ENCODE measurements around the gene AIMP1. TPM values are rescaled to one million over a fixed set of nuclear protein-coding genes. Genes with fewer than 3 reads are reported as not detected.
"Not testable (repeated sequence)": the region's sequence is repeated elsewhere in the genome, so short reads cannot be mapped to it uniquely, and the experiment has no call there.

AIMP1 gene
- total RNA-seq, 1 donor from 2014 or later: 46.8 TPM

DNA sequence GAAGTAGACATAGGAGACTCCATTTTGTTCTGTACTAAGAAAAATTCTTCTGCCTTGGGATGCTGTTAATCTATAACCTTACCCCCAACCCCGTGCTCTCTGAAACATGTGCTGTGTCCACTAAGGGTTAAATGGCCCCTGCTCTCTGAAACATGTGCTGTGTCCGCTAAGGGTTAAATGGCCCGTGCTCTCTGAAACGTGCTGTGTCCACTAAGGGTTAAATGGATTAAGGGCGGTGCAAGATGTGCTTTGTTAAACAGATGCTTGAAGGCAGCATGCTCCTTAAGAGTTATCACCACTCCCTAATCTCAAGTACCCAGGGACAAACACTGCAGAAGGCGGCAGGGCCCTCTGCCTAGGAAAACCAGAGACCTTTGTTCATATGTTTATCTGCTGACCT, 5.5 kb downstream of the AIMP1 start:
- H3K4me3 ChIP-seq (ENCODE audit: insufficient read depth, low read depth, low read length); H3K9ac ChIP-seq (ENCODE audit: low read length); FAIRE-seq; H3K36me3 Mint-ChIP-seq (ENCODE audit: low read depth, unreplicated experiment); H2AFZ ChIP-seq (ENCODE audit: low read depth, low read length); H3K4me2 ChIP-seq (ENCODE audit: low read length); H3K27ac Mint-ChIP-seq (ENCODE audit: unreplicated experiment); H3K9me3 Mint-ChIP-seq (ENCODE audit: unreplicated experiment); DNase-seq (ENCODE audit: low read depth); H3K27me3 ChIP-seq (ENCODE audit: insufficient read depth, low read length); H3K9me3 ChIP-seq (ENCODE audit: insufficient read depth, low read depth, low read length); H4K20me1 ChIP-seq (ENCODE audit: insufficient read depth, low read length); H3K27me3 Mint-ChIP-seq (ENCODE audit: low read depth, unreplicated experiment); H3K4me1 Mint-ChIP-seq (ENCODE audit: low read depth, unreplicated experiment); H3K4me3 Mint-ChIP-seq (ENCODE audit: unreplicated experiment); H3K36me3 ChIP-seq (ENCODE audit: insufficient read depth, low read length); H3K27ac ChIP-seq (ENCODE audit: low read depth, low read length): not testable (repeated sequence)
- Histone ChIP-seq H3K4me1 (ENCODE audit: insufficient read depth, low read length) (peaks cover 10% of the 10 kb centered on the region), H3K79me2 (ENCODE audit: insufficient read depth, low read length) (peaks cover 68% of the 10 kb centered on the region)

DNA sequence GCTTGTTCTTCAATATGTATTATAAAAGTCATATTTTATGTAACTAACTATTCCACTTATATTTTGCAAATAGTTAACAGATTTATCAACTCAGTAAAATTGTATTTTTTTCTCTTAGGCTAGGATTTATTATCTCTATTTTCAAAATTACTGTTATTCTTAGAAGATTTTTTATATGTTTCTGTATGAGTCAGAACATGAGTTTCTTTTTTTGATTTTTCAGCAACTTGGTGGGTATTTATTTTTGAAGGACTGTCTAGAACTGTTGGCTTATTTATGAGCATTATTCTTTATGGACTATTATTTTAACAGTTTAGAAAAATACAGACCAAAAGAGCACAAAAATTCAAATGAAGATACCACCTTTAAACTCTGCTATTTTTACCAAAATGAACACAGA, 6.8 kb downstream of the AIMP1 start:
- FAIRE-seq (no peak), DNase-seq (ENCODE audit: low read depth) (no peak)
- H4K20me1 ChIP-seq (ENCODE audit: insufficient read depth, low read length): peaks cover 5% of the 10 kb centered on the region
- TF ChIP-seq, protein P1, sequence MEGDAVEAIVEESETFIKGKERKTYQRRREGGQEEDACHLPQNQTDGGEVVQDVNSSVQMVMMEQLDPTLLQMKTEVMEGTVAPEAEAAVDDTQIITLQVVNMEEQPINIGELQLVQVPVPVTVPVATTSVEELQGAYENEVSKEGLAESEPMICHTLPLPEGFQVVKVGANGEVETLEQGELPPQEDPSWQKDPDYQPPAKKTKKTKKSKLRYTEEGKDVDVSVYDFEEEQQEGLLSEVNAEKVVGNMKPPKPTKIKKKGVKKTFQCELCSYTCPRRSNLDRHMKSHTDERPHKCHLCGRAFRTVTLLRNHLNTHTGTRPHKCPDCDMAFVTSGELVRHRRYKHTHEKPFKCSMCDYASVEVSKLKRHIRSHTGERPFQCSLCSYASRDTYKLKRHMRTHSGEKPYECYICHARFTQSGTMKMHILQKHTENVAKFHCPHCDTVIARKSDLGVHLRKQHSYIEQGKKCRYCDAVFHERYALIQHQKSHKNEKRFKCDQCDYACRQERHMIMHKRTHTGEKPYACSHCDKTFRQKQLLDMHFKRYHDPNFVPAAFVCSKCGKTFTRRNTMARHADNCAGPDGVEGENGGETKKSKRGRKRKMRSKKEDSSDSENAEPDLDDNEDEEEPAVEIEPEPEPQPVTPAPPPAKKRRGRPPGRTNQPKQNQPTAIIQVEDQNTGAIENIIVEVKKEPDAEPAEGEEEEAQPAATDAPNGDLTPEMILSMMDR (IDR thresholded peaks at IDR 0.05; ENCODE audit: insufficient read depth, low read depth, low read length): no peak
- no peak for TF ChIP-seq EZH2 (IDR thresholded peaks at IDR 0.05; ENCODE audit: insufficient read depth, low read length)
- peaks cover 2% of the 10 kb centered on the region for H3K36me3 Mint-ChIP-seq (ENCODE audit: low read depth, unreplicated experiment)
- H3K4me1 ChIP-seq (ENCODE audit: insufficient read depth, low read length): no peaks in the 10 kb centered on the region
- H3K36me3 ChIP-seq (ENCODE audit: insufficient read depth, low read length): peaks cover 16% of the 10 kb centered on the region
- H3K4me1 Mint-ChIP-seq (ENCODE audit: low read depth, unreplicated experiment): peaks cover 7% of the 10 kb centered on the region
- no peaks in the 10 kb centered on the region for H3K27me3 Mint-ChIP-seq (ENCODE audit: low read depth, unreplicated experiment)
- no peak overlapping the region for H3K4me3 ChIP-seq (ENCODE audit: insufficient read depth, low read depth, low read length)
- no peaks in the 10 kb centered on the region for H3K9me3 ChIP-seq (ENCODE audit: insufficient read depth, low read depth, low read length)
- no peaks in the 10 kb centered on the region for H3K9me3 Mint-ChIP-seq (ENCODE audit: unreplicated experiment)
- no peak overlapping the region for H3K4me3 Mint-ChIP-seq (ENCODE audit: unreplicated experiment)
- no peaks in the 10 kb centered on the region for H3K27me3 ChIP-seq (ENCODE audit: insufficient read depth, low read length)
- no peak overlapping the region for H3K27ac Mint-ChIP-seq (ENCODE audit: unreplicated experiment)
- H3K9ac ChIP-seq (ENCODE audit: low read length): no peak overlapping the region
- no peak overlapping the region for H2AFZ ChIP-seq (ENCODE audit: low read depth, low read length)
- no peak overlapping the region for H3K4me2 ChIP-seq (ENCODE audit: low read length)
- peaks cover 54% of the 10 kb centered on the region for H3K79me2 ChIP-seq (ENCODE audit: insufficient read depth, low read length)
- no peak overlapping the region for H3K27ac ChIP-seq (ENCODE audit: low read depth, low read length)

DNA sequence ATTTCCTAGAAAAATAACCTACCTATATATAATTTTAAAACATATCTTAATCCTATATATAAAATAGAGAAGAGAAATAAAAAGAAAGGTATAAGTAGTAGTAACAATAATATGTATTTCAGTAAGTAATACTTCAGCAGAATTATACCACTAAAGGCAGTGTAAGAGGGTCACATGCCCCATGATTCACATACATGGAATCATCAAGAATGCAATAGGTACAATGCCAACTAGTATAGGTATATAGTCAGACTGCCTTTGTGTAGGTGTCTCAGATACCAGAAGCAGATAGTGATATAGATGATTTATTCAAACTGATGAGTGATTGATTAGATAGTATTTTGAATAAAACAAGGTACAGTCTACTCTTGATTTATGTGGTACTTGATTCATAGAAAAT, 9.4 kb downstream of the AIMP1 start:
- Histone ChIP-seq H2AFZ (ENCODE audit: low read depth, low read length) (no peak overlapping the region), H3K9me3 (ENCODE audit: insufficient read depth, low read depth, low read length) (no peaks in the 10 kb centered on the region), H3K9ac (ENCODE audit: low read length) (no peak overlapping the region), H4K20me1 (ENCODE audit: insufficient read depth, low read length) (peaks cover 8% of the 10 kb centered on the region), H3K27me3 (ENCODE audit: insufficient read depth, low read length) (no peaks in the 10 kb centered on the region), H3K4me1 (ENCODE audit: insufficient read depth, low read length) (no peaks in the 10 kb centered on the region), H3K79me2 (ENCODE audit: insufficient read depth, low read length) (peaks cover 30% of the 10 kb centered on the region), H3K36me3 (ENCODE audit: insufficient read depth, low read length) (peaks cover 19% of the 10 kb centered on the region), H3K27ac (ENCODE audit: low read depth, low read length) (no peak overlapping the region), H3K4me3 (ENCODE audit: insufficient read depth, low read depth, low read length) (no peak overlapping the region), H3K4me2 (ENCODE audit: low read length) (no peak overlapping the region)
- FAIRE-seq (no peak), DNase-seq (ENCODE audit: low read depth) (no peak)
- no peaks in the 10 kb centered on the region for H3K9me3 Mint-ChIP-seq (ENCODE audit: unreplicated experiment)
- H3K36me3 Mint-ChIP-seq (ENCODE audit: low read depth, unreplicated experiment): no peaks in the 10 kb centered on the region
- no peaks in the 10 kb centered on the region for H3K27me3 Mint-ChIP-seq (ENCODE audit: low read depth, unreplicated experiment)
- no peaks in the 10 kb centered on the region for H3K4me1 Mint-ChIP-seq (ENCODE audit: low read depth, unreplicated experiment)
- TF ChIP-seq, protein P1 (IDR thresholded peaks at IDR 0.05; ENCODE audit: insufficient read depth, low read depth, low read length): no peak
- TF ChIP-seq EZH2 (IDR thresholded peaks at IDR 0.05; ENCODE audit: insufficient read depth, low read length): no peak
- H3K27ac Mint-ChIP-seq (ENCODE audit: unreplicated experiment): no peak overlapping the region
- H3K4me3 Mint-ChIP-seq (ENCODE audit: unreplicated experiment): no peak overlapping the region

Measured in astrocyte (in vitro differentiated cells and primary cell).